Measurements from ENCODE around the gene ZACN.

The ZACN gene

DNA sequence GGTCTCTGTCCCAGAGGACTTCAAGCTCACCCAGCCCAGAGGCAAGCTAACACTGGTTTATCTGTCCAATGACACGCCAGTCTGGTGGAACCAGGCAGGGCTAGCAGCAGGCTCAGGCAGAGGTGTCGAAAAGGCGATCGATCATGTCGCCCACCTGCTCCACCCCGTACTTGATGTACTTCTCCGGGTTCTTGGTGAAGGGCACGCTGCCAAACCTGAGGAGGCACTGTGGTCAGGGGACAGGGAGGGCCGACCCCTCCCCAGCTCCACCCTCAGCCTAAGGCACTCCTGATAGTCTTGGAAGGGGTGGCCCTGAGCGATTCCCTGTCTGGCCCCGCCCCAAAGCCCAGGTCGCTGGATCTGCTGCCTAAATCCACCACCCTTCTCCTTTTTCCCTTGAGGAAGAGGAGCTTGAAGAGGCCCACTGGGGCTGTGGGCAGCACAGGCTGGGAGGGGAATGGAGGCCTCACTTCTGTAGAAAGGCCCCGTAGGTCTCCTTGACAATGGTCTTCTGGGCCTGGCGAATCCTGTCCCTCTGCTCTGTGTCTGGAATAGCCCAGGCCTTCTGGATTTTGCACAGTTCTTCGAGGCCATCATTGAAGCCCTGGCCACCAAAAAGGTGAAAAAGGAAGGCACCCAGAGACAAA is 4.7 kb downstream of the ZACN start:
- no peak for FAIRE-seq

DNA sequence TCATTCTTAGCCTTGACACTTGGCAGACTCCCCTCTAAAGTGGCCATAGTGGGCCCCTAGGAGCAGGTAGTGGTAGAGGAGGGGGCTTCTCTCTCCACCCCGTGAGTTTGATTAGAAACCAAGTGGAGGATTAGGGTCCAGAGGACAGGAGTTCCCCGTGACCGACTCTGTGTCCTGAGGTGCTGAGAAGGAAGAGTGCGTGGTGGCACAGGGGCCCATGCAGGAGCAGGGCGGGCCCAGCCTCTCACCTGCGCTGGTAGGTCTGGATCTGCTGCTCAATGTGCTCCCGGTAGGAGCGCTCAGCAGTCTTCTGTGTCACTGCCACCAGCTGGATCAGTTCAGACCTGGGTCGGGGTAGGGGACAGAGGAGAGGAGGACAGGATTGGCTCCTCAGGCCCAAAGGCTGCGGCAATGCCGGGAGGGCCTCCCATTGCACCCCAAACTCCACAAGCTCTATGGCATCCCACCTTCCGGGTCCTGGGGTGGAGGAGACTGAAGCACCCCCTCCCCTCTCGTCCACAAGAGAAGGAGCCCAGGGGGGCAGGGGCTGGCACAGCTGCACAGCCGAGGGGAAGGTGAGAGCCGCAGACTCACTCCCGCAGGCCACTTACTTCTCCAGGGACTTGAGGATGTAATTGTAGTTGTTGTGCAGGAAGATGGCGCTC is 6.2 kb downstream of the ZACN start:
- no peak for FAIRE-seq

DNA sequence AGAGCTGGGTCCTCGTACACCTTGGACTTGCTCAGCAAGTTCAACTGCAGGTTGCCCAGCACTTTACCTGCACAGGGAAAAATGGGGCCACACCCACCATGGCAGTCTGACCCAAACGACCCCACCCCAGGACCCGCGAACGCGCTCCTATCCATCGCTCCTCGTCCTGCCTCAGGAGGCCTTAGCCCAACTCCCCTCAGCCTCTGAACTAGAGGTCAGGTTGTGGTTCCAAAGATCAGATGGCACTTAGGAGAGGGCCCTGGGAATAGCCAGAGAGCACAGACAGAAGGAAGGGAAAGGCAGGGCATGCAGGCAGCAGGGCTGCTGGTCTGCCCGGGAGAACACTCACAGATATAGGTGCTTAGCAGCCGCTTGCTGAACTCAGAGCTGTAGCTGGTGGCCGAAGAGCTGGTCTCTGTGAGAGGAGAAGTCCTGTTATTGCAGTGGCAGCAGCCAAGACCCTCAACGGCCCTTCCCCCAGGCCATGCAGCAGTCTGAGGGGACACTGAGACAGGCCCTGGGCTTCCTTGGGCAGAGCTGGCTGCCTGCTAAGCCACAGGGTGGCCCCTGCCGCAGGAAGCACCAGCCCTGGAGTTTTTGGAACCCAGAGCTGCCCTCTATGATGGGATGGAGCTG is 6.9 kb downstream of the ZACN start:
- FAIRE-seq = no peak

DNA sequence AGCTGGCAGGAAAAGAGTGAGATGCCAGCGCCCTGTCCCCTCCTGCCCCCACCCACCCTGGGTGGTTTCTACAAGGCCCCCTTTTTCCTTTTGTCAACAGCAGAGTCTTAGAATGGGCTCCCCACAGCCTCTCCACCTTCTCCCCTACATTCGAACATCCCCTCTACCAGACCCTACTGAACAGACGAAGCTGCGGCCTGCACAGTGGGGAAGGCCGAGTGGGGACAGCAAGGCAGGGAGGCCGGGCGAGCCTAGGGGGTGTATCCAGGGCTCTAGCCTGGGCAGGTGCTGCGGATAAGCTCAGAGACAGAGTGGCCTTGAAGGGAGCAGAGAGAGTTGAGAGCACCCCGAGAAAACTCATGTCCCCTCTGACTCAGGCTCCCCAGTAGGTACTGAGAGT is 7.4 kb downstream of the ZACN start:
- FAIRE-seq = no peak

DNA sequence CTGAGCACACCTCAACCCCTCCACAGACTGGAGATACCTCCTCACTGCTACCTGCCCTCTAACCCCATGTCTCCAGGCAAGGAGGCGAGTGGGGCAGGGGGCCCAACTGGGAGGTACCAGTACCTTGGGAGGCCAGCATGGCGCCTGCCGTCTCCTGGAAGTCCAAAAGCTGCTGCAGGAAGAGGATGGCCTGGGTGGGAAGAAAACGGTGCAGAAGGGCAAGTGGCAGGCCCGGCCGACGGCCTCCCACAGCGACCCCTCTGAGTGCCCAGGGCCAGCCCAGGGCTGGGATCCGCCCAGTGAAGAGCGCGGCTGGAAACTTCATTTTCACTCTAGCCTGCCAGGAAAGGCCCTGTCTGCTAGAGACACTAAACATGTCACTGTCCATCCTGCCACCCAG is 8.5 kb downstream of the ZACN start:
- no peak for FAIRE-seq

DNA sequence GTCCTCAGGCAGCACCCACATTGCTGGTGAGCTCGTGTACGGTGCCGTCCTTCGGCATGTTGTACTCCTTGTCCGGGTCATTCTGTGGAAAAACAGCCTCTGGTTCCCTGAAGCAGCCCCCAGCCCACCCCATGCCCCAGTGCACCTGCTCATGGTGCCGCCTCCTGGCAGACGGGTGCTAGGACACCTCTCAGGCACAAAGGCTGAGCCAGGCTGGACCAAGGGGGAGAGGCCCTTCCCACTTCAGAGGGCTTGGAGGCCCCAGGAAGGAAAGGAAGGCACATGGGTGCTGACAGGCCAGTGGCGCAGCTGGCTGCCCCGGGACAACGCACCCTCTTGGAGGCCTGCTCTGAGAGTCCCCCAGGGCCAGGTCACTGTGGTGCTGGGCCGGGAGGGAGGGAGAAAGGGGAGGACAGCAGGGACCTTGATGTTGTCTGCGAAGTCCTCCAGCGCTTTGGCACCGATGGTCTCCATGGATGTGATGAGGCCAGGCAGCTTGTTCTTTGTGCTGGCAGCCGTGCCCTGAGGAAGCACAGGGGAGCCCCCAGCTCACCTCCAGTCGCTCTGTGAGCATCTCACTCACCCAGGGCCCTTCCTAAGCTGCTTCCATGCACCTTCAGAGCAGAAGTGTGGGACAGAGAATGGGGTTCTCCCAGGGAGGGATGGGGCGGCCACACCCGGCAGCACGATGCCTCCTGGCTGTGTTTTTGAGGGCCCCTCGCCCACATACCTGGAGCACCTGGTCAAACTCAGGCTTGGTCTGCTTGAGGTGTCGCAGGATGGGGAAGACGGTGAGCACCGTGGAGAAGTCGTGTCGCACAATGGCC is 9.3 kb downstream of the ZACN start:
- no peak for FAIRE-seq

DNA sequence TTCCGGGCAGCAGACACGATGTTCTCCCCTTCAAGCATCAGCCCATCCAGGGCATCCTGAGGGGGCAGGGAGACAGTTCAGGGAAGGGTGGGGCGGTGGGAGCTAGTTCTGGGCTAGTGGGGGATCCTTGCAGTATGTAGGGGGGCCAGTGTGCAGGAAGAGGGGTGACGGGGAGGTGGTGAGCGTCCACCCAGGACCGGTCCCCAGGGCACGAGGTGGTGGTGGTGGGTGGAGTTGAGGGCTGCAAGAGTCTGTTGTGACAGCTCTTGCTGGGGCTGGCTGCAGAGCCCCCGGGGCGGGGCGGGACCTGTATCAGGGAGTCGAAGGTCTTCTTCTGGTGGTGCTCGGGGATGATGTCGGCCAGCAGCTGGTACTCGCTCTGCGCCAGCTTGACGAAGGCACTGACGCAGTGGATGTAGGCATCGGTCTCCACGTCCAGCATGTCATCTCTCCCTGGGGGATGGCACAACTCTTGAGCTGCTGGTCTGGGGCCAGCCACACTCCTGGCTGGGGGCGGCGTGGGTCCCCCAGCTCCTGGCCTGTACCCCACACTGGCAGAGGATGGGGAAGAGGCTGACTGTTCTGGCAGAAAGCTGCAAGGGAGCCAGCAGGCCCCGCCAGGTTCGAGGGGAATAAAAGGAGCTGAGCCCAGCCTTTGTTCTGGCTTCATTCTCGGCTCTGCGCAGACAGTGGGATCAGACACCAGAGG is 10.0 kb downstream of the ZACN start:
- FAIRE-seq = no peak

DNA sequence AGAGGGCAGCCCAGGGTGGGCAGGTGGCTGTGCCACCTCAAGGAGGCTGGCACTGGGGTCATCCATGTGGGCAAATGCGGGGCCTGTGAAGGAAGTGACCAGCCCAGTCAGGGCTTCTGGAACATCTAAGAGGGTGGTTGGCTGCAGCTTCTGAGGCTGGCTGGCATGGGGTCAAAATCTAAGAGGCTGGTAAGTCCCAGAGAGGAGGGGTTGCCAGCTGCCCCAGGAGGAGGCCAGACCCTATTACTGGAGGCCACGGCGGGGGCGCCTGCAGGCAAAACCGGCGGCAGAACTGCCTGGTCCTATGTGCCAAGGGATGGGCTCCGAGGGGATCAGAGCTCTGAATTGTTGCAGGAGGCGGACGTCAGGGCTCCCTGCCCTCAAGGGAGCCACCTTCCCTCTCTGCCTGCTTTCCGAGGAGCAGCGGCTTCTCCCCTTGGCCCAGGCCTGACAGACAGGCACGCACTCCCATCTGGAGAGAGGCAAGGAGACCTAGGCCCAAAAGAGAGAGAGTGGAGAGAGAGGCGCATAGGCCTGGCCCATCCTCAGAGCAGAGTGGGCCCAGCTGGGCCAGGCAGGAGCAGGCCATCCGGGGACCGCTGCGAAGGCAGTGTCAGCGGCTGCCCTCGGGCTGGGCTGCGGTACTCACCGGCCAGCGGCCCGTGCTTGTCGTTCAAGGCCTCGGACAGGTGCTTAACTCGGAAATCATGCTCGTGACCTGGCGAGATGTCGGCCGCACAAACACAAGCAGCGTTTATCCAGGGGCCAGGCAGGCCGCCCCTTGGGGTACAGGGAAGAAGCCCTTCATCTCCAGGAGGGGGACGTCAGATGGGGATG is 10.9 kb downstream of the ZACN start:
- FAIRE-seq = no peak

DNA sequence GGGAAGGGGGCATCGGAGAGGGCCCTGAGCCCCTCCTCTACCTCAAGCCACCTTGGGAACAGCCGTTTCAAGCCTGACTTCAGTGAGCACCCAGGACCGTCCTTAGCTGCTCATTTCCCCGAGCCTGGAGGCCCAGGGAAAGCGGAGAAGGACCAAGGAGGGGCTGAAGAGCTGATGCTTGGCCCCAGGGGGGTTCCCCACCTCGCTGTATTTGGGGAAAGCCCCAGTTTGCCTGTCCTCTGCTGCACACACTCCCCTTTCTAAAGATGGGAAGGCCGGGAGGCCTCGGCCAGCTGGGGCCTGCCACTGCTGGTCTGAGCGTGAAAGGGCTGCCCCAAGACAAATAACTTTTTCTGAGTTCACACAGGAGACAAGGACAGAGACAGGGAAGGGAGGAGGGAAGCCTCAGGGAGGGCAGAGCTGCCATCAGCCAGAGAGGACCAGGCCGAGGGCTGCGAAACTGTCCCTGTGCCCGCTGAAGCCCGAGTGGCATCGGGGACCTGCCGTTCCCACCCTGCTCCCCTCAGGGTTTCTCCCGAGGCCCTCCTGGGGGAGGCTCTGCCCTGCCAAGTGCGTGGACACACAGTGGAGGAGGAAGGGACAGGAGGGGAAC is 11.6 kb downstream of the ZACN start:
- no peak for FAIRE-seq

DNA sequence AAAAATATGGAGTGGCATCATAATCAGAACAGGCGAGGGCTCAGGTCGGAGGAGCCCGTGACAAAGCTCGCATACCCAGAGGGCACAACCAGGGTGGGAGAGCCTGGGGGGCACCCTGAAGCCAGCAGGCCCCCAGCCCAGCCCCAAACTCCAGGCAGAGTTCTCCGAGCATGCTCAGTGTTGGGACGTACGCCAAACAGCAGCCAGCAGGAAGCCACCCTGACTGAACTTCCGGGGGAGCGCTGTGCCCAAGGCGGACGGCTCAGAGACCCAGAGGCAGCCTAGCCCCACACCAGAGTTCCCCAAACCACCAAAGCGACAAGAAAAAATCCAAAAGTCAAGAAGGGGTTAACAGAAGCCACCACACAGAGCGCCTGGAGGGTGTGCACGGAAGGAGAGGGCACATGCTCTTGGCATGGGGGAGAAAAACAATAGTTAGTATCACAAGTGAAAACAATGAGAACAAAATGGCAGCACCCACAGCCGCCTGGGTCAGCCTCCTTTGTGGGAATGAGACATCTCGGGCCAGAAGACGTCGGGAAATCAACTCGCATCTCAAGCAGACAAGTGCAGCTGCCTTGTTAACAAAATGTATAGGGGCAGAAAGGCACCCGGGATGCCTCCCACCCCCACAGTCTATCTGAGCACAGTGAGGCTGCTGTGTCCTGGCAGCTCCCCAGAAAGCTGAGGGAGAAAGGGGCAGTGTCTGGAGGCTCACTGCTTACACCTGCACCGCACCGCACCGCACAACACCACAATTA is 12.7 kb downstream of the ZACN start:
- no peak for FAIRE-seq

DNA sequence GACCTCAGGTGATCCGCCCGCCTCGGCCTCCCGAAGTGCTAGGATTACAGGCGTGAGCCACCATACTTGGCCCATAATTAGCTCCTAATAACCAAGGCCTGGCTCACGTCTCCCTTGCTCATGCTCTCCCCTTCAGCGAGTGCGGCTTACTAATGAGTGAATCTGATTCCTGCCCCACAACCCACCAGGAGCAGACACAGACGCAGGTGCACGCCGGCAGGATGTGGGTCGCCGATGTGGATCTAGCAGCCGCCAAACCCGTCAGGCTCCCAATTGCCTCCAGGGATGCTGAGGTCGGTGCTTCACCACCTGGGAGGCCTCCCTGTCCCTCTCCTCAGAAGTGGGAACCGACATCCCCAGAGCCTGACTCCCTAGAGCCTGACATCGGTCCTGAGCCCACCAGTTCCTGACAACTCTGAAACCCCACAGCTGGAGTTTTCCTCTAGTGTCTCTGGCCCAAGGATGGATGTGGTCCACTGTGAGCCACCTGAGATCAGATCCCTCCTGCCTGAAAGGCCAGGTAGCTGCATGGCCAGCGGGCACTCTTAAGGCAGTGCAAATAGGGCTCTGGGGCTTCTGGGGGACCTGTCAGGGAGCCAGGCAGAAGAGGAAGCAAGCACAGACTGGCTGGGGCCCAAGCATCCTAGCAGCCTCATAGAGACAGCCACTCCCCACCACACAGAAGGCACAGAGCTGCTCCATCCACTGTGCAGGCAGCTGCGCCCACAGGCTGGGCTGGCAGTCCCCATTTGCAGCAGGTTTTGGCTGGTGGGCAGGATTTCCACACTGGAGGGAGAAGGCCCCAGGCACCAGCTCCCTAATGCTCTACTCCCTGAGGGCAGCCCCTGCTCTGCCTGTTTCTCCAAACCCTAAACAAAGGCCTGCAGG is 13.8 kb downstream of the ZACN start:
- FAIRE-seq = no peak

DNA sequence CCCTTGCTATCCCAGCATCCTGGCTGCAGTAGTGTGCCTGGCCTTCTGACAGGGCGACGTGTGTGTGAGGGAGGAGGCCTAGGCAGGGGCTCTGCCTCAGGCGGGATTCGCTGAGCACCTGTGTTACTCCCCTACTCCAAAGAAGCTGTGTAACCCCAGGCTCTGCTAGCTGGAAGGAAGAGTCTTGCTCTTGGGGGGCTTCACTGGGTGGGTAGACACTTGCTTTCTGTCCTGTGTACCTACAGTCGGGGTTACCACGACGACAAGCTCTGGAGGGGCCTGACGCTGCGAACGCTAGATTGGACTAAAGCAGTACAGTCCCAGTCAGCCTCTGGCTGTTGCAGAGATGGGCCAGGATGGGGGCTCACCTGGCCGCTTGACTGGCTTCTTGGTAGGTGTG is 15.1 kb downstream of the ZACN start:
- FAIRE-seq = no peak

DNA sequence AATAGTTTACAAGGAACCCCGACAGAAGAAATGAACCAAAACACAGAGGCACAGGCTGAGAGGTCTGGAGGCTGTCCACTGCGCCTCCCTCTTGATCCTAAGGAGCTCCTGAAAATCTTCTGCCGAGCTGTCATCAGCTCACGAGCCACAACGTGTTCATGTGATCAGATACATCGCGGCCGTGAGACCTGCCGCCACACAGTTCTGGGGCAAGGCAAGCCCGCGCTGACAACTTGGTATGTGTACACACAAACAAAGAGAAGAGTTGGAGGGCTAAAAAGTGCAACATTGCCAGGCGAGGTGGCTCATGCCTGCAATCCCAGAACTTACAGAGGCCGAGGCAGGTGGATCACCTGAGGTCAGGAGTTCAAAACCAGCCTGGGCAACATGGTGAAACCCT is 17.0 kb downstream of the ZACN start:
- no peak for FAIRE-seq

DNA sequence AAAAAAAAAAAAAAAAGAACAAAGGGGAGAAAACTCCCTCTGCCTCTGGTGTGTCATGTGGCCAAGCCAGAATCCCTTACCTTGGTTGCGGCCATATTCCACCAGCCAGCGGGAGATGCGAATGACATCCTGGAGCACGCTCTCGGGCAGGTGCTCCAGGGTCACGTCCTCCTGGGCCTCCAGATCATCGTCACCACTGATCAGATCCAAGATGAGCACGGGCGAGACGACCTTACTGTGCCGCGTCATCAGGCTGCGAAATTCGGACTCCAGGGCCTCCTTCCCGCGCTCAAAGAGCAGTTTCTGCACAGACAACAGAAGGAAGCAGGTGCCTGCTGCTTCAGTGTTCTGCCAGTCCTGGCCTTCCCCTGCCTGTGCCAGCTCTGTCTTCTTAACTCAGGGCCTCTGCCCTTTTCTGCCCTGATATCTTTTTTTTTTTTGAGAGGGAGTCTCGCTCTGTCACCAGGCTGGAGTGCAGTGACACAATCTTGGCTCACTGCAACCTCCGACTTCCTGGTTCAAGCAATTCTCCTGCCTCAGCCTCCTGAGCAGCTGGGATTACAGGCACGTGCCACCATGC is 18.8 kb downstream of the ZACN start:
- FAIRE-seq = no peak

DNA sequence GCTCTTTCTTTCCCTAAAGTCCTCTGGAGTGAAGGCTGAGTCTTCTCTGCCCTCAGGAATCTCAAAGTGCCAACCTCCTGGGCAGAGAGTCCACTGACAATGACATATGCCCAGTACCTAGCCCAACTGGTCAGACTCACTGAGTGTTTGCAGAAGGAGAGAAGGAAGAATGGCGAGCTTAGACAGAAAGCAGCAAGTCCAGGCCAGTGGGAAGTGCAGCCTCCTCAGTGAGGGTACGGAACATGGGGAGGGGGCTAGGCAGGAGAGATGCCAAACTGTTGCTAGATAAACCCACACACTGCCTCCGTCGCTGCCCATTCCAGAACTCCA is 23.9 kb downstream of the ZACN start:
- FAIRE-seq = no peak

DNA sequence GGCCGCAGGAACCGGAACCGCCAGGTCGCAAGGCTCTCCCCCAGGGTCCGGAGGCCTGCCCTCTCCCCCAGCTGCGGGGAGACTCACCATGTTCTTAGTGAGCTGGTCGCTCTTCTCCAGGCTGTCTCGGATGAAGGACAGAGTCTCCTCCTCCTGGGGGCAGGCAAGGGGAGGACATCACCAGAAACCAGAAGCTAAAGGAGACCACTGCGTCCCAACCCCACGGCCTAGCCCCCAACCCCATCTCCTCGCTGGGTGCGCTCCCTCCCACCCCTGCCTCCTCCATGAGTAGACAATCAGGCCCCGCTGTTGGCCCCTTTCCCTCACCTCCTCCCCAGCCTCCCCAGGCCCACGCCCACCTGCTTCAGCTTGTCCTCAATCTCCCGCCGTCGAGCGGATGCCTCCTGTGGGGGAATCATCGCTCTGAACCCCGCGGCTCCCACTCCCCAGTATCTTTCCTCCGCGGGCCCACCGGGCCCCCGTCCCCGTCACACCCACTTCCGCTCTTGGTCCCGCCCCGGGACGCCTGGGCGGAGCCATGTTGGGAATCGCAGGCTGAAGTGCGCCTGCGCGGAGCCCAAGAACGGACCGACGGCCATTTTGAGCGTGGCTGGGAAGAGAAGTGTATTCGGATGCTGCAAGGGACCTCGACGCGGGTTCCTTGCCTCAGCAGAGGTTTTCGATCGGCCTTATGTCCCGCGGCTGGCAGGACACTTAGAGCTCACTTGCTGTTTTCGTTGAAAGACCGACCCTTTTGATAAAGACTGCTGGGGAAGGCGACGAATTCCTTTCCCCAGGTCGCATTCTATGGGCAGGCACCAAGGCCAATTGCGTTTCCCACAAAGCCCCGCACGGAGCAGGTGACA is 24.5 kb downstream of the ZACN start, which contains the start of gene EXOC7:
Gene EXOC7, minus strand, starts transcription at position 514 of the 866 bp plus-strand sequence. Its CDS starts 95 bp downstream, at position 419.
- FAIRE-seq = peak; percentile 71

DNA sequence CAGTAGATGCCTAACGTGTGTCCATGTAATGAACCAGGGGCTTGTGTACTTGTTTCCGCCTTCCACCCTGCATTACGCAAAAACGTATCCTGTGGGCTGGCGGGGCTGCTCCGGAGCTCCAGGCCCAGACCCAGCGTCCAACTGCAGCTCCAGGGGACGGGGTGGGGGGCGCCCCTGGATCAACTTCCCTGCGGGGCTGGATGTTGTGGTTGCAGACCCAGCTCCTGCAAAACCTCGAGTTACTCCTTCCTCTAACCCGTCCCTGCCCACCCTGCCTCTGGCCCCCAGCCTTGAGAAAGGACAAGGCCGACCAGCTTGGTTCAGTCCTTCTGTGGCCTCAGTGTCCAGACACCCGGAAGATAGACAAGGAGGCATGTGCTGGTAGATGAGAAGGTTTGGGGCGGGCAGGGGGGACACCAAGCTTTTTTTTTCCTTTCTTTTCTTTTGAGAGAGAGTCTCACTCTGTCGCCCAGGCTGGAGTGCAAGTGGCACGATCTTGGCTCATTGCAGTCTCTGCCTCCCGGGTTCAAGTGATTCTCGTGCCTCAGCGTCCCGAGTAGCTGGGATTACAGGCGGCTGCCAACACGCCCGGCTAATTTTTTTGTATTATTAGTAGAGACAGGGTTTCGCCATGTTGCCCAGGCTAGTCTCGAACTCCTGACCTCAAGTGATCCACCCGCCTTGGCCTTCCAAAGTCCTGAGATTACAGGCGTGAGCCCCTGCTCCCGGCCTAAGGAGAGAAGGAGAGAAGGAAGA is 25.3 kb downstream of the ZACN start:
- no peak for FAIRE-seq

DNA sequence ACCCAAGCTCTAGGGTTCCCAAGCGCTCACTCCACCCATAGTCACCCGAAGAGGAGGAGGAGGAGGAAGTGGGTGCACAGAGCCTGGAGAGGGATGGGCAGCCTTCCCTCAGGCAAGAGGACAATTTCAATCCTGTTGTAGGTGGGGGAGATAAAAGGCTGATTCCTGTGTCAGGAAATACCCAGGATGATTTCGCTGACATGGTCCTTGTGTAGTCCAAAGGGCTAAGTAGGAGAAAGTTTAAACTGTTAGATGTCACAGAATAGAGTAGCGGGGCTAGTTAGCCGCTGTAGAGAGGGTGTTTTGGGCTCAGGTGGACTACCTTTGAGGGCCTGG is 25.9 kb downstream of the ZACN start:
- no peak for FAIRE-seq

Measured in G401.6 (cell line).